Measurements from ENCODE around the gene INPP5A. TPM values are rescaled to one million over a fixed set of nuclear protein-coding genes. Genes with fewer than 3 reads are reported as not detected.

INPP5A gene
- total and polyA plus RNA-seq, 9 of the 15 experiments (the other 6 are each of a cell fraction or from before 2014, with no cell fraction given): 0.66 to 11.6 (median 7.7) TPM

- Histone ChIP-seq H3K27me3 (ENCODE audit: control insufficient read depth in 2 of 2, insufficient read depth in 2 of 2, low read length in 2 of 2) (no peaks in the 10 kb centered on the region), H3K36me3 (ENCODE audit: control insufficient read depth, insufficient read depth, low read length) (no peaks in the 10 kb centered on the region), H3K4me1 (replicated peaks in 1 of 2; ENCODE audit: control insufficient read depth in 2 of 2, insufficient read depth in 2 of 2, low read length in 2 of 2) (peaks cover 0 to 7% of the 10 kb centered on the region in 2 experiments; a peak in 3 of 5 replicates), H3K9me1 (ENCODE audit: control insufficient read depth, insufficient read depth, low read length) (no peaks in the 10 kb centered on the region), H4K20me1 (replicated peaks; ENCODE audit: control insufficient read depth, insufficient read depth, low read length) (no peaks in the 10 kb centered on the region), H3K9ac (ENCODE audit: insufficient read depth in 1 of 2, low read depth in 2 of 2, low read length in 2 of 2) (no peak overlapping the region), H2AFZ (ENCODE audit: low read depth, low read length) (no peak overlapping the region), H3K4me2 (ENCODE audit: insufficient read depth, low read length) (no peak overlapping the region), H3K9me3 (replicated peaks; ENCODE audit: control insufficient read depth, insufficient read depth, low read depth, low read length) (no peaks in the 10 kb centered on the region), H3K27ac (ENCODE audit: extremely low read depth, low read depth, low read length) (no peak overlapping the region), H3K4me3 (no peak overlapping the region), H3K79me2 (ENCODE audit: control insufficient read depth, insufficient read depth, low read length) (no peaks in the 10 kb centered on the region)
- 62% methylated on average over 12 of the region's 19 CpGs for WGBS (ENCODE audit: insufficient coverage, low coverage, missing lambda C conversion rate)
- ChIA-PET CTCF (ENCODE audit: low intra/inter-chr PET ratio) (no interaction called here), POLR2A (no interaction called here)
- intact Hi-C loops (cut with micrococcal nuclease): no loop called here
- DNase-seq (ENCODE audit: extremely low read depth in 1 of 4, low spot score in 3 of 4): no peak
- FAIRE-seq: no peak
- TF ChIP-seq PTTG1 (tag; IDR thresholded peaks at IDR 0.05; ENCODE audit: low read depth) (no peak), TCFL5 (CRISPR knock-in tag; conservative IDR thresholded peaks at IDR 0.05) (no peak), RBM39 (optimal IDR thresholded peaks at IDR 0.05; ENCODE audit: low read depth, low read length) (no peak)
- BruUV-seq (replicated peaks): no TSS peak
- ATAC-seq: no peak
- in situ Hi-C loops (cut with MboI): loop anchor here (25.0 kb wide), 1 partner anchor 450 kb away; no protein-coding TSS in a partner anchor
These were observed 124.8 kb downstream of the INPP5A start for GRCh38 chr10:132662186-132662920.

- H3K4me2 ChIP-seq (ENCODE audit: insufficient read depth, low read length): no peak overlapping the region
- intact Hi-C loops (cut with micrococcal nuclease): no loop called here
- 77% methylated on average over 16 of the region's 29 CpGs for WGBS (ENCODE audit: insufficient coverage, low coverage, missing lambda C conversion rate)
- no peaks in the 10 kb centered on the region for H3K9me3 ChIP-seq (replicated peaks; ENCODE audit: control insufficient read depth, insufficient read depth, low read depth, low read length)
- H3K27me3 ChIP-seq (ENCODE audit: control insufficient read depth in 2 of 2, insufficient read depth in 2 of 2, low read length in 2 of 2): no peaks in the 10 kb centered on the region
- no peaks in the 10 kb centered on the region for H3K36me3 ChIP-seq (ENCODE audit: control insufficient read depth, insufficient read depth, low read length)
- no peak overlapping the region for H3K9ac ChIP-seq (ENCODE audit: insufficient read depth in 1 of 2, low read depth in 2 of 2, low read length in 2 of 2)
- no peak overlapping the region for H3K27ac ChIP-seq (ENCODE audit: extremely low read depth, low read depth, low read length)
- H3K79me2 ChIP-seq (ENCODE audit: control insufficient read depth, insufficient read depth, low read length): no peaks in the 10 kb centered on the region
- ChIA-PET CTCF (ENCODE audit: low intra/inter-chr PET ratio) (no interaction called here), POLR2A (no interaction called here)
- H3K9me1 ChIP-seq (ENCODE audit: control insufficient read depth, insufficient read depth, low read length): no peaks in the 10 kb centered on the region
- TF ChIP-seq FUS (optimal IDR thresholded peaks at IDR 0.05; ENCODE audit: low read depth, low read length) (no peak), ZNF133 (CRISPR knock-in tag; IDR thresholded peaks at IDR 0.05) (no peak), MCM3 (IDR thresholded peaks at IDR 0.05) (no peak), MYNN (IDR thresholded peaks at IDR 0.05) (no peak), MYNN (CRISPR knock-in tag; IDR thresholded peaks at IDR 0.05) (no peak), PHF21A (IDR thresholded peaks at IDR 0.05; ENCODE audit: borderline replicate concordance, low read depth) (no peak)
- peaks cover 0 to 7% of the 10 kb centered on the region in 2 experiments; a peak in 3 of 5 replicates for H3K4me1 ChIP-seq (replicated peaks in 1 of 2; ENCODE audit: control insufficient read depth in 2 of 2, insufficient read depth in 2 of 2, low read length in 2 of 2)
- no TSS peak for BruUV-seq (replicated peaks)
- no peaks in the 10 kb centered on the region for H4K20me1 ChIP-seq (replicated peaks; ENCODE audit: control insufficient read depth, insufficient read depth, low read length)
- ATAC-seq (no peak), FAIRE-seq (no peak), DNase-seq (ENCODE audit: extremely low read depth in 1 of 4, low spot score in 3 of 4) (no peak)
- in situ Hi-C loops (cut with MboI): loop anchor here (25.0 kb wide), 1 partner anchor 448 kb away; no protein-coding TSS in a partner anchor
- H2AFZ ChIP-seq (ENCODE audit: low read depth, low read length): no peak overlapping the region
- no peak overlapping the region for H3K4me3 ChIP-seq
These were observed 126.2 kb downstream of the INPP5A start for GRCh38 chr10:132663666-132664365.

Data from K562 (cell line).